ENCODE results near the gene C2CD3.

DNA sequence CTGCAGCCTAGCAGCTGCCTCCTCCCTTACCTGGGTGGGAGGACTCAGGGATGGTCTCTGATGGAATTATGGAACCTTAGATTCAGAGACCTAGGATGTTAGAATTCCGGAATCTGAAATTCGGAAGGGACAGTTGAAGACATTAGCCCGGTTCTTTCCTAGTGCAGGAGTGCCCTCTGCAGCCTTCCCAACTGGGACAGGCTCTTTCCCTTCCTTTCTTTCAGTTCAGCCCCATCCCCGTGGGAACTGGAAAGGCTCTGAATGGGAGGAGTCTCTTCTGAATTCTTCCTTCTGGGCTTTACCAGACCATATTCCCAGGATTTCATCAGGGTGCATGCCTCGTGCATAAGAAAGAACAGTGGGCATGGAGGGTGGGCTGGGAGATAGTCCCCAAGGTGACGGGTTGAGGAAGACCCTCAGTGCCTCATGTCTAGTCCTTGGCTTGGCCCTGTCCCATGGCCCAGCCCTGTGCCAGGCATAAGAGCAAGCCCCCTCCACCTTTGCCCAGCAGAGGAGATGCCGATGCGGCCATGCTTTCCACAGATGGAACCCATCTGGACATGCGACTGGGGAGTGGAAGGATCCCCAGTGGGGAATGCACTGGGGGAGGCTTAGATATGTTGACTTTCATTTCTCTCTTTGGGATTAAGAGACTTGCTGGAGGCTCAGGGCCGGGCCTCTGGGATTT lies 205.6 kb downstream of the C2CD3 start:
- TF ChIP-seq, protein P1, sequence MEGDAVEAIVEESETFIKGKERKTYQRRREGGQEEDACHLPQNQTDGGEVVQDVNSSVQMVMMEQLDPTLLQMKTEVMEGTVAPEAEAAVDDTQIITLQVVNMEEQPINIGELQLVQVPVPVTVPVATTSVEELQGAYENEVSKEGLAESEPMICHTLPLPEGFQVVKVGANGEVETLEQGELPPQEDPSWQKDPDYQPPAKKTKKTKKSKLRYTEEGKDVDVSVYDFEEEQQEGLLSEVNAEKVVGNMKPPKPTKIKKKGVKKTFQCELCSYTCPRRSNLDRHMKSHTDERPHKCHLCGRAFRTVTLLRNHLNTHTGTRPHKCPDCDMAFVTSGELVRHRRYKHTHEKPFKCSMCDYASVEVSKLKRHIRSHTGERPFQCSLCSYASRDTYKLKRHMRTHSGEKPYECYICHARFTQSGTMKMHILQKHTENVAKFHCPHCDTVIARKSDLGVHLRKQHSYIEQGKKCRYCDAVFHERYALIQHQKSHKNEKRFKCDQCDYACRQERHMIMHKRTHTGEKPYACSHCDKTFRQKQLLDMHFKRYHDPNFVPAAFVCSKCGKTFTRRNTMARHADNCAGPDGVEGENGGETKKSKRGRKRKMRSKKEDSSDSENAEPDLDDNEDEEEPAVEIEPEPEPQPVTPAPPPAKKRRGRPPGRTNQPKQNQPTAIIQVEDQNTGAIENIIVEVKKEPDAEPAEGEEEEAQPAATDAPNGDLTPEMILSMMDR (IDR thresholded peaks at IDR 0.05), result no peak
- no peak for TF ChIP-seq POLR2A (IDR thresholded peaks at IDR 0.05)
